22Rv1 (cell line): ENCODE results near the gene ELP4.

ENCODE experiments used
- CTCF ChIP-seq: fragments of 450-650 bp; IDR thresholded peaks from 2 replicates; pipeline ENCODE4 v1.5.1; 2017; ENCODE audit warnings: mild to moderate bottlenecking
- ZFX ChIP-seq: fragments of 450-650 bp; IDR thresholded peaks from 2 replicates; pipeline ENCODE4 v1.6.1; 2017; ENCODE audit warnings: antibody characterized with exemption, borderline replicate concordance

GRCh38 chr11:31770011-31770700, 260.6 kb downstream of the ELP4 start:
- TF ChIP-seq CTCF, result no peak
- TF ChIP-seq ZFX, result no peak
